ENCODE results near the gene MYEF2. TPM values are rescaled to one million over a fixed set of nuclear protein-coding genes. Genes with fewer than 3 reads are reported as not detected.
A peak's percentile ranks its signal among the peaks of the same experiment; 100 is the strongest.

Gene MYEF2
- total RNA-seq, 1 experiment from 2014 or later, result 7.6 TPM

DNA sequence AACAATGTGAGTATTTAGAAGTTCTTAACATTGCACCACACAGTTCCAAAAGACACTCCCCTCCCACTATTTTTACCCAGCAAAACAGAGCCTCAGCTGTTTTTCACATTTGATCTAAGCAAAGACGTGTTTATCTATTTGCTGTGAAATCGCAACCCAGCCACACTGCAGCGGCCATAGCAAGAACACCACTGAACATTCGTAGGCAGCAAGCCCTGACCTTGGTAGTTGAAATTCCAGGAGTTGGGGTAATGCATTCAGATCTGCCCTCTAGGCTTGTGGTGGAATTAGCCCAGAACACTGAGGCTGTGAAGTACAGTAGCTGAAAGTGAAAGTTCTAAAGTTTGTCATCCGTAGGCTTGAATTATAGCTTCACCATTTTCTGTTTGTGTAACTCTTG lies 74.4 kb downstream of the MYEF2 start:
- Histone ChIP-seq H3K27me3 (no peaks in the 10 kb centered on the region; the same call in 1 of the 2 replicates), H3K36me3 (no peaks in the 10 kb centered on the region), H3K4me3 (no peak overlapping the region), H3K9me3 (no peaks in the 10 kb centered on the region)
- no peak for DNase-seq

DNA sequence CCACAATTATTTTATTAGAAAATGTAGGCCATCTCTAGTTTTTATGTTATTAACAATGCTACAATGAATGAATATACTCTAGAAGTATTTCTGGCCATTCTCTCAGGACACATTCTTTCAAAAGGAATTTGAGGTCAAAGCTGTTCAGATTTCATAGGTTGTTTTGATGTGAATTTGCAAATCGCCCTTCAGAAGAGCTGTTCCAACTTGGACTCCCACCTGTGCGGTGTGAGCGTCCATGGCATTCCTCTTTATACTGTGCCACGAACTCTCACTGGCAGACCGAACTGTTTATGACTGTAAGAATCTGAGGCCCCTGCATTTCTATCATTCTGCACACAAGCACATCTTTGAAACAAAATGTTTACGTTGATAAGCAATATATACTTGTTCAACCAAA lies 75.9 kb downstream of the MYEF2 start:
- DNase-seq, result no peak
- Histone ChIP-seq H3K36me3 (no peaks in the 10 kb centered on the region), H3K9me3 (no peaks in the 10 kb centered on the region), H3K27me3 (no peaks in the 10 kb centered on the region; the same call in 1 of the 2 replicates), H3K4me3 (no peak overlapping the region)

DNA sequence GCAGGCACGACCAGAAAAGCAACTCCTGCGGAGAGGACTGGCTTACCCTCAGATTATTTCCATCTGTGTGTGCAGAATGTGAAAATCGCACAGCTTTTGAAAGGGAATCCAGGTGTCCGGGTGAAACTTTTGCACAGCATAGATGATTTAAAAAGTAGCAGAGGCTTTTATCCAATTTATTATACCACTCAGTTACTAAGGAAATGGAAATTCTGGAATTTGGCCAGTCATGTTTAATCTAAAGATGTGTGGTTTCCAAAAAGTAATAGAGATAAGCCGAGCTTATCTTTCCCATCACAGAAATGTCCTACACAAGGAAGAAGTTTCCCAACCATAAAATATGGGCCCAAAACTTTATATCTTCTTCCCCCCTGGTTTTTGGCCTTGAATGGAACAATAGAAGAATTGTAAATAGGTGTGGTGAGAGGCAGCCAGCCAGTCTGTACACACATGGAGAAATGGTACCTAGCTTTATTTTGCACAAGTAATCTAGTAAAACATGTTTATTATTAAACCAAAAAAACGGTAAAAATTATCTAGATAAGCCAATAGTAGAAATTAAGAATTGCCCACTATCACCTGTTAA lies 76.6 kb downstream of the MYEF2 start:
- H3K4me3 ChIP-seq, result no peak overlapping the region
- no peaks in the 10 kb centered on the region; the same call in 1 of the 2 replicates for H3K27me3 ChIP-seq
- H3K9me3 ChIP-seq, result no peaks in the 10 kb centered on the region
- H3K36me3 ChIP-seq, result no peaks in the 10 kb centered on the region
- no peak for DNase-seq

DNA sequence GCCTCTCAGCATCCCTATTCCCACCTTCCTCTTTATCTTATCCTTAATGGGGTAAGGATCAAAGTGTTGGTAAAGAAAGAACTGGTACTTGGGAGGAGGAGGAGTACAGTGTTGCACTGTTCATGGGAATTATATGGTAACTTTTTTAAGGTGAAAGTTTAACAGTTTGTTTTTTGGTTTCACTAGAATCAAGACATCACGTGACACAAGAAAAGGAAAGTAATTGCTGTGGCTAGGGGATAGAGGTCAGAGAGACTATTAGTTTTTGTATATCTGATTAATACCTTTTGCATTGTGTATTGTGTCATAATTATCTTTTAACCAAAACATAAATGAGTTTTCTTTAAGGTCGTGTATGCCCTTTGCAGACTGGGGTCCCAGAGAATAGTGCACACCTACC lies 80.8 kb downstream of the MYEF2 start:
- H3K36me3 ChIP-seq, result no peaks in the 10 kb centered on the region
- no peaks in the 10 kb centered on the region for H3K9me3 ChIP-seq
- H3K27me3 ChIP-seq, result no peaks in the 10 kb centered on the region; the same call in none of the 2 replicates
- H3K4me3 ChIP-seq, result no peak overlapping the region
- no peak for DNase-seq

DNA sequence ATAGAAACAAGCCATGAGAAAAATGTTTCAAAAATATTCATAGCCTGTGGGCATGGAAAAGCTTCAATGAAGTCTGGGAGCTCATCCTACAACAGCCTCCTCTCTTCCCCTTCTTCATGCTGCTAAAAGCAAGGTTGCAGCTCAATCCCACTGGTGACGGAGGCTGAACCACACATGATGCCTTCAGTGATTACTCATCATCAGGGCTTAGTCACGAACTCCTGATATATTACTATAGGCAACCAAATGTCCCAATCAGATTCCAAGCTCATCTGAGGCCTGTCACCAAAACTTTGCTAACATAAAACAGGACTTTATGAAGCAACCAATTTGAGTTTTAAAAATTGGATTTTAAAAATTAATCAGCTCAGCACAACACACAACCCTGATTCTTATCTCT lies 81.3 kb downstream of the MYEF2 start:
- H3K4me3 ChIP-seq, result no peak overlapping the region
- no peaks in the 10 kb centered on the region for H3K36me3 ChIP-seq
- DNase-seq, result peak; percentile 6
- no peaks in the 10 kb centered on the region for H3K9me3 ChIP-seq
- H3K27me3 ChIP-seq, result no peaks in the 10 kb centered on the region; the same call in none of the 2 replicates

DNA sequence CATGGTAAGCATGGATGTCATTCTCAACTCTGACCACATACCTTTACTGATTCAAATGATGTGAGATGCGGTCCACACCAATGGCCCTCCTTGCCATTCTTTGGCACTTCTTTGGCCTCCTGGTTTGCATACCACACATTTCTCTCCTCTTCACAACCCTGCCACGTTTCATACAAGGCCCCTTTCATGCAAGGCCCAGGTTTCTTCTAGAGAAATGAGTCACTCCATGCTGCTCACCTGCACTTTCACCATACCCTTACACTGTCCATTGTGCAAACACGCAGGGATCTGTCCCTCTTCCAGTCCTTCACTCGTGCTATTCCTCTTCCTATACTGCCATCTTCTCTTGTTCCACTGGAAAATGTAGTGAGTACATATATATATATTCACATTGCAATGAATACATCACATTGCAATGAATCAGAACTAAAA lies 81.7 kb downstream of the MYEF2 start:
- Histone ChIP-seq H3K4me3 (no peak overlapping the region), H3K36me3 (no peaks in the 10 kb centered on the region), H3K9me3 (no peaks in the 10 kb centered on the region), H3K27me3 (no peaks in the 10 kb centered on the region; the same call in none of the 2 replicates)
- DNase-seq, result no peak

DNA sequence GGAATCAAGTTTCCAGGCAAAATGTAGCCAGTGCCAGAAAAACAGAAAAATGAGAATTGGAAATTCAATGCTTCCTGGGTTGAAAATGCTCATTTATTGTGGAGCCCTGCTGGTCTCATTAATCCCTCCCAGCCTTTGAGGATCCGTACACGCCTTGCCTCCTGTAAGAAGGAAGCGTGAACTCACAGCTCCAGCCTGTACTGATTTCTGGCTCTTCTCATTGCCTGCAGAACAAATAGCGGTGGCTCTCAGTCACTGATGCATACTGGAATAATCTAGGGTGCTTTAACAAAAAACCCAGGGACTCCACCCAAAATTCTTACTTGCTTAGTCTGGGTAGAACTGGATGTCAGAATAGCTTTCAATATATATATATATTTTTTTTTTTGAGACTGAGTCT lies 86.6 kb downstream of the MYEF2 start:
- no peak for DNase-seq
- Histone ChIP-seq H3K36me3 (no peaks in the 10 kb centered on the region), H3K4me3 (no peak overlapping the region), H3K9me3 (no peaks in the 10 kb centered on the region), H3K27me3 (peaks cover 3% of the 10 kb centered on the region; the same call in 1 of the 2 replicates)

DNA sequence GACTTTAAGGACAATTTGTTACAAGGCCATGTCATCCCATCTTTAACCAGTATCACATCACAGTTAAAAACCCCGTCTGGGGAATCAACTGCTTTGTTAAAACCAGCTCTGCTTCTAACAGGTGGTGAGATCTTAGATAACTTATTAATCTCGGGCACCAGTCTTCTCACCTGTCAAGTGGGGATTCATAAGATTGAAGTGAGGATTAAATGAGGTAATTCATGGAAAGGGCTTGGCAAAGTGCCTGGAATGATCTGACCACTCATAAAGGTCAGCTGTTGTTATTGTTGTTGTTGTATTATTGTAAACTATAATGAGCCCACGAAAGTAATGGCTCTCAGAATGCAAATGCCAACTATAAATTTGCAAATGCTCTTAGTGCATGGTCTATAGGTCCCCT lies 87.4 kb downstream of the MYEF2 start:
- Histone ChIP-seq H3K36me3 (no peaks in the 10 kb centered on the region), H3K27me3 (peaks cover 3% of the 10 kb centered on the region; the same call in 1 of the 2 replicates), H3K4me3 (no peak overlapping the region), H3K9me3 (no peaks in the 10 kb centered on the region)
- DNase-seq, result no peak

DNA sequence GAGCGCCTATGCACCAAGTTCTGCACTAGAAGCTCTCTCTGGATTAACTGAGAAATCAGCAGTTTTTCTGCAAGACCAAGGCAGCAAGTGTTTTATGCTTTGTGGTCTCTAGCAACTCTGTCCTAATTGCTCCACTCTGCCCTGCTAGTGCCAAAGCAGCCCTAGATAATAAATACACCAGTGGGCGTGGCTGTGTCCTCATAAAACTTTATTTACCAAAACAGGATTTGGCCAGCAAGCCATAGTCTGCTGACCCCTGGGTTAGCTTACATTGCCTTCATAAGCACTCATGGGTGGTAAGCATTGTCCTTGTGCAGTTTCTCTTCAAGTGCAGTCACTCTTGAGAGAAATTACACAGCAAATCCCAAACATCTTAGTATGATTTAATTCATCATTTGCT lies 88.0 kb downstream of the MYEF2 start:
- Histone ChIP-seq H3K36me3 (no peaks in the 10 kb centered on the region), H3K4me3 (no peak overlapping the region), H3K9me3 (no peaks in the 10 kb centered on the region), H3K27me3 (peaks cover 3% of the 10 kb centered on the region; the same call in 1 of the 2 replicates)
- DNase-seq, result no peak

DNA sequence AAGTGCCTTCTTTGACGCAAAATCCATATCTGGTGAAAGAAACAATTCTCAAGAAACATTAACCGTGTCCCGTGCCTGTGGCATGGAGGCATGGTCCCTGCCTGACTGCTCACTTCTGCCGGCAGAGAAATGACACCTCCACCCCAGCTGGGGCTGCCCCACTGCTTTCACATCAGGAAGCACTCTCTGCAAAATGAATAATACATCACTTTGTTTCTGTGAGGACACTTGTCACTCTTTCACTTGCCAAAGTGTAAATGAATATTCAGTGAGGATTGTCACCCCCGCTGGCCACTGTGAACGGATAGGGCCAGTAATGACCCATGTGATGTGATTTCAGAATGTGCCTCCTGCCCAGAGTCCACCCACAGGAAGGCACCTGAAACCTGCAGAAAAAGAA lies 88.4 kb downstream of the MYEF2 start:
- 0 out of 2 replicates have a peak, but pooled peaks cover 3% of the 10 kb centered on the region for H3K27me3 ChIP-seq
- H3K9me3 ChIP-seq, result no peaks in the 10 kb centered on the region
- H3K4me3 ChIP-seq, result no peak overlapping the region
- no peak for DNase-seq
- H3K36me3 ChIP-seq, result no peaks in the 10 kb centered on the region

DNA sequence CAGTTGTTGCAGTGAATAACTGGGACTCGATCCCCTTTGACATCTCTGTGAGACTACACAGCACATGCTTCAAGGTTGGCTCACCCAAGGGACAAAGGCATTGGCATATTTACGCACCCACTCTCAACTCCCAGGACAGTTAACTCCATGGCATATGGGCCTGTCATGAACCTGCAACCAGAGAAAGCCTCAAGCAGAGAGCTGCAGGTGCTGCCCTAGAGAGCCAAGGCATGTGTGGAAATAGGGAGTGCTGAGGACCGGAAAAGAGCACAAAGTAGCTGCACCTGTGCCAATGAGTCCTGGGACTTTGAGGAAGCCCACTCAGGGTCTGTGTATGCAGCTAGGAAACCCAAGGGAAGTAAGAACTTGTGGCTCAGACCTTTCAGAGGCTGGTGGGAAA lies 90.3 kb downstream of the MYEF2 start:
- H3K36me3 ChIP-seq, result no peaks in the 10 kb centered on the region
- no peak for DNase-seq
- H3K9me3 ChIP-seq, result no peaks in the 10 kb centered on the region
- H3K4me3 ChIP-seq, result no peak overlapping the region
- 0 out of 2 replicates have a peak, but pooled peaks cover 3% of the 10 kb centered on the region for H3K27me3 ChIP-seq

DNA sequence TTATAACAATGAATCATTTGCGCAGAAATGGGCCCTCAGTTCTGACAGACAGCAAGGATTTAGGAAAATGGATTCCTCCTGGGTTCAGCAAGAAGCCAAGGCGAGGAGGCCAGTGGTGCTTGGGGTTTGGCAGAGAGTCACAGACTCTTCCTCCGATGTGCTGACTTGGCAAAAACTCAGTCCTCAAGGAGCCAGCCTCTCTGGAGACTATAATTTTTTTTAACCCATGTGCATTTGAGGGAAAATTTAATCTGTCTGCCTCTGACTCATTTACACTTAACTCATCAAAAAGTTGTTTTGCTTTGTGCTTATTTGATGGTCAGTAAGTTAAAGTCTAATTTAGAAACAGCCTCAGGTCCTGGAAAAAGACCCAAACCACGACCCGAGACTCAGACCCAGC lies 91.5 kb downstream of the MYEF2 start:
- Histone ChIP-seq H3K36me3 (no peaks in the 10 kb centered on the region), H3K27me3 (0 out of 2 replicates have a peak, but pooled peaks cover 3% of the 10 kb centered on the region), H3K4me3 (no peak overlapping the region), H3K9me3 (no peaks in the 10 kb centered on the region)
- DNase-seq, result peak; percentile 63

DNA sequence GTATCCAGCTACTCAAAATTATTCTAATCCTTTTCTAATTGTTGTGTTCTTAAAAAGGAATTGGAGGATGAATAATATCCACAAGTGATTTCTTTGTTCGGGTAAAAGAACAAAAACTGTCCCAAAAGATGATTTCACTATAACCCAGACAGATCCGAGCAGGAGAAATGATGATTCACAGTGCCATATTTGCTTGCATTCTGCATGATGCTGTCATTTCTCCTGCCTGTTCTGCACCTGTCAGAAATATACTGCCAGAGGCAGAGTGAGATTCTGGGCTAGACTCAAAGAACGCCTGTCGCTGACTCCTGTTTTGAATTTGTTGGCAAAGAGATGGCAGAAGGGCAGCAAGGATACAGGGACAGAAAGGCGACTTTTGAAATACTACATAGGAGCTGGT lies 92.0 kb downstream of the MYEF2 start:
- Histone ChIP-seq H3K9me3 (no peaks in the 10 kb centered on the region), H3K4me3 (no peak overlapping the region), H3K36me3 (no peaks in the 10 kb centered on the region), H3K27me3 (0 out of 2 replicates have a peak, but pooled peaks cover 3% of the 10 kb centered on the region)
- no peak for DNase-seq

DNA sequence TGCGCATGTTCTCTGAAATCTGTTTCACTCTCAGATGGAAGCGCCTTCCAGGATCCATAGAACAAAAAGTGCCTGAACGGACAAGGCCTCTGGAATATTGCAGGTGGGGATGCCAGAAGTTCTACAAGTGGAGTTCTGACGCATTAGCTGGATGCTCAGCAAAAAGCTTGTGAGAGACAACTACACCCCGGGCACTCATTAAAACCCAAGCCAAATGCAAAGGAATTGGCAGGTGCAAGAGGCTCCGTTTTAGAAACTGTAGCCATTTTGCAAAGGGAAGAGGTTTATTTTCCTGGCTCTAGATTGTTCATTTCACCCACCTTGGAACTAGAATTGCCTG lies 92.5 kb downstream of the MYEF2 start:
- H3K4me3 ChIP-seq, result no peak overlapping the region

DNA sequence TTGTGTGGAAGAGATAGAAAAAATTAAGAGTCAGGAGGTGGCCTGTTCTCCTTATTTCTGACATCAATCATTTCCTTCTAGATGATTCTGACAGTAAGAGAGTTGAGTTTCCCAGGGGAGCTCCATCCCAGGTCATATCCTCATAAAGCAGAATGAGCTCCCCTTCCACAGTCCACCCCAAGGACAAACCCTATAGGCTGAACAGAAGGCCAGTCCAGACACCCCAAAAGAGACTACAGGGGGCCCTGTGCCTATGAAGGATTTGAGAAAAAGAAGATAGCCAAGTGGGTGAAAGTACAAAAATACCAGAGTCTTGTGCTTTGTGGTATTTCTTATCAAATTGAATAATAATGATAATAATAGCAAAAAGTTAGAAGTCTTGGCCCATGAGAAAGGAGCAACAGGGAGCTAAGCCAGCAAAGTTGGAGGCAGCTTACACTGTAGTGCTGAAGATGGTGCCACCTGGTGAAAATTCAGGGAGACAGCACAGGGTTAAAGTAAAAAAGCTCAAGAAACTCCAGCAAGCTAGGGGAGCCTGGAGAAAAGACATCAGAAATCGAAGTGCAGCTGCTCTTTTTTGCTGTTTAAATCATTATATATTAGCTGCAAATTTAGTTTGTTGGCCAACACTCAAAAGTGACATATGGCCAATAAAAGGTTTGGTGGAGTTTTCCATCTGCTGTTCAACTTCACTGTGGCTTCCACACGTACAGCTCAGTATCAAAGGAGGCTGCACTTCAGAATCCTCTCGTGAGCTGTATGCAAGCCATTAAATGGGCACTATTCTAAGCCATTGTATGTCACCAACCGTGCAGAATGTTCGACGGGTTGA lies 93.1 kb downstream of the MYEF2 start:
- peak; percentile 9 for DNase-seq

More for the DNA sequence above, 92.5 kb downstream of the MYEF2 start:
- H3K9me3 ChIP-seq, result no peaks in the 10 kb centered on the region
- H3K27me3 ChIP-seq, result no peaks in the 10 kb centered on the region
- H3K36me3 ChIP-seq, result no peaks in the 10 kb centered on the region
- DNase-seq, result no peak

More for the DNA sequence above, 93.1 kb downstream of the MYEF2 start:
- H3K36me3 ChIP-seq, result no peaks in the 10 kb centered on the region
- H3K27me3 ChIP-seq, result no peaks in the 10 kb centered on the region
- no peak overlapping the region for H3K4me3 ChIP-seq
- no peaks in the 10 kb centered on the region for H3K9me3 ChIP-seq
